NCI-H2196 treated with DMSO at 0.1 percent for 48 hours (cell line): Measurements from ENCODE around the gene CCDC7.
"Not testable (repeated sequence)": the region's sequence is repeated elsewhere in the genome, so short reads cannot be mapped to it uniquely, and the experiment has no call there.

Experiments
- DNase-seq: peaks from one replicate; lab custom pipeline; 2025; ENCODE audit not compliant: unreplicated experiment; lab: John Stamatoyannopoulos, UW

The CCDC7 gene

GRCh38 chr10:32687546-32687945 lies 241.6 kb downstream of the CCDC7 start:
- no peak for DNase-seq

GRCh38 chr10:32692174-32692573 lies 246.2 kb downstream of the CCDC7 start:
- no peak for DNase-seq

GRCh38 chr10:32693441-32693979 lies 247.6 kb downstream of the CCDC7 start:
- no peak for DNase-seq

- DNase-seq, result not testable (repeated sequence)
Measured at GRCh38 chr10:32699683-32700082, 253.7 kb downstream of the CCDC7 start.

GRCh38 chr10:32713560-32713959 lies 267.6 kb downstream of the CCDC7 start:
- DNase-seq, result no peak

- no peak for DNase-seq
Measured at GRCh38 chr10:32731527-32731926, 285.6 kb downstream of the CCDC7 start.

- no peak for DNase-seq
Measured at GRCh38 chr10:32738958-32739357, 293.0 kb downstream of the CCDC7 start.

GRCh38 chr10:32744321-32744720 lies 298.4 kb downstream of the CCDC7 start:
- DNase-seq, result no peak

GRCh38 chr10:32746869-32747268 lies 300.9 kb downstream of the CCDC7 start:
- no peak for DNase-seq

GRCh38 chr10:32751582-32751981 lies 305.6 kb downstream of the CCDC7 start:
- DNase-seq, result no peak

GRCh38 chr10:32754900-32755299 lies 309.0 kb downstream of the CCDC7 start:
- DNase-seq, result not testable (repeated sequence)

GRCh38 chr10:32771217-32771616 lies 325.3 kb downstream of the CCDC7 start:
- DNase-seq, result no peak

- no peak for DNase-seq
Measured at GRCh38 chr10:32773105-32773504, 327.2 kb downstream of the CCDC7 start.

- no peak for DNase-seq
Measured at GRCh38 chr10:32786968-32787367, 341.0 kb downstream of the CCDC7 start.

GRCh38 chr10:32787690-32788284 lies 341.8 kb downstream of the CCDC7 start:
- DNase-seq, result no peak

GRCh38 chr10:32788359-32788758 lies 342.4 kb downstream of the CCDC7 start:
- no peak for DNase-seq

- DNase-seq, result no peak
Measured at GRCh38 chr10:32790483-32790882, 344.5 kb downstream of the CCDC7 start.

- no peak for DNase-seq
Measured at GRCh38 chr10:32793033-32793432, 347.1 kb downstream of the CCDC7 start.

- DNase-seq, result no peak
Measured at GRCh38 chr10:32795598-32796183, 349.8 kb downstream of the CCDC7 start.

- DNase-seq, result not testable (repeated sequence)
Measured at GRCh38 chr10:32797393-32797792, 351.5 kb downstream of the CCDC7 start.

GRCh38 chr10:32846974-32847373 lies 401.0 kb downstream of the CCDC7 start:
- no peak for DNase-seq

GRCh38 chr10:32851301-32851700 lies 405.4 kb downstream of the CCDC7 start:
- no peak for DNase-seq

GRCh38 chr10:32854435-32854834 lies 408.5 kb downstream of the CCDC7 start:
- no peak for DNase-seq
